Duodenal mucosa (tissue), 2 donors: ENCODE data around the gene SLC25A25.

Source experiments
- H3K27ac ChIP-seq: one replicate; pipeline ENCODE4 v1.7.0; 2013; ENCODE audit warnings: low read depth, low read length
- H3K27me3 ChIP-seq, 2 donors: one replicate each; pipeline ENCODE4 v1.7.0; 2013; ENCODE audit warnings: low read length in 2 of 2, control low read depth in 1 of 2; ENCODE audit not compliant: insufficient read depth in 2 of 2, control insufficient read depth in 1 of 2
- H3K36me3 ChIP-seq, 2 donors: one replicate each; pipeline ENCODE4 v1.7.0; 2013; ENCODE audit warnings: low read length in 2 of 2, control low read depth in 1 of 2; ENCODE audit not compliant: insufficient read depth in 2 of 2, control insufficient read depth in 1 of 2
- H3K4me1 ChIP-seq, 2 donors: one replicate each; pipeline ENCODE4 v1.7.0; 2013; ENCODE audit warnings: low read length in 2 of 2, control low read depth in 1 of 2; ENCODE audit not compliant: insufficient read depth in 2 of 2, control insufficient read depth in 1 of 2
- H3K4me3 ChIP-seq, 2 donors: one replicate each; pipeline ENCODE4 v1.7.0; 2013; ENCODE audit warnings: low read length in 2 of 2, low read depth in 1 of 2
- H3K9ac ChIP-seq, 2 donors: one replicate each; pipeline ENCODE4 v1.7.0; 2013; ENCODE audit warnings: low read length in 2 of 2, low read depth in 1 of 2
- H3K9me3 ChIP-seq, 2 donors: one replicate each; pipeline ENCODE4 v1.7.0; 2013; ENCODE audit warnings: low read length in 2 of 2, control low read depth in 1 of 2; ENCODE audit not compliant: control insufficient read depth in 1 of 2

SLC25A25 gene

DNA sequence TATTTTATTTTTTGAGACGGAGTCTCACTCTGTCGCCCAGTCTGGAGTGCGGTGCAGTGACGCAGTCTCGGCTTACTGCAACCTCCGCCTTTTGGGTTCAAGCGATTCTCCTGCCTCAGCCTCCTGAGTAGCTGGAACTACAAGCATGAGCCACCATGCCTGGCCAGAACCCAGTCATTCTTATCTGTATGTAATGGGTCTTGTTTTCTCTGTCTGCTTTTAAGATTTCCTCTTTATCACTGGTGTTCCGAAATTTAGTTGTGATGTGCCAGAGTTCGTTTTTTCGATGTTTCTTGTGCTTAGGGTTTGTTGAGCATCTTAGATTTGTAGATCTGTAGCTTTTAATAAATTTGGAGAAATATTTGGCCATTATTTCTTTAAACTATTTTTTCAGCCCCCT, 19.2 kb downstream of the SLC25A25 start:
- Histone ChIP-seq H3K27ac (no peak overlapping the region), H3K27me3 (no peaks in the 10 kb centered on the region), H3K4me3 (no peak overlapping the region), H3K36me3 (no peaks in the 10 kb centered on the region), H3K4me1 (peaks cover 6 to 13% of the 10 kb centered on the region in 2 donors), H3K9ac (no peak overlapping the region), H3K9me3 (no peaks in the 10 kb centered on the region)

DNA sequence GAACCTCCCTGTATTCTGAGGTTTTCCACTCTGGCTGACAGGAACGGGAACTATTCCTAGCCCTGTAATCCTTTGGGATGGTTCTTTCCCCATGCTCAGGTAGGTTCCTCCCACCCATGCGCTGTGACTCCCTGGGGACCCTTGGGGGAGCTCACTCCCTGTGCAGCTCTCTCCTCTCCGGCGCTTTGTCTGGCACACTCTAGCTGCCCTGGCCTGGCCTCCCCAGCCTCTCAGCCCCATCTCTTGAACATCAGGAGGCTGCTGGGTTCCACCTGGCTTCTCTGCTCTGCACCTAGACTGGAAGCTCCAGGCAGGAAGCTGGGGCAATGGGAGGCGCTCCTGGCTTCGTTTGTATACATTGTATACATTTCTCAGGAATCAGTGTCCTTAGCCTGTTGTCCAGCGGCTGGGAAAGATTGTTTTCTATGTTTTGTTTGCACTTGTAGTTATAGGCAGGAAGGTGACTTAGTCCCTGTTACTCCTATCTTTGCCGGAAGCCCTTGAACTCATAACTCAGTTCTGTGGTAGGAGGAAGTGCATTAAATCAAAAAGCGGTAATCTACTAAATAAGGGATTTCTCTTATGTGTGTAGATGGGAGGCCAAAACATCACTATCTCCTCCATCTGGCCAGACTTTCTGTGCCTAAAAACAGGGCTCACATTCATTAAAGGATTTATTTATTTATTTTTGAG, 20.4 kb downstream of the SLC25A25 start:
- Histone ChIP-seq H3K36me3 (no peaks in the 10 kb centered on the region), H3K27ac (no peak overlapping the region), H3K4me3 (no peak overlapping the region), H3K27me3 (no peaks in the 10 kb centered on the region), H3K9me3 (no peaks in the 10 kb centered on the region), H3K4me1 (peaks cover 16 to 20% of the 10 kb centered on the region in 2 donors), H3K9ac (no peak overlapping the region)

DNA sequence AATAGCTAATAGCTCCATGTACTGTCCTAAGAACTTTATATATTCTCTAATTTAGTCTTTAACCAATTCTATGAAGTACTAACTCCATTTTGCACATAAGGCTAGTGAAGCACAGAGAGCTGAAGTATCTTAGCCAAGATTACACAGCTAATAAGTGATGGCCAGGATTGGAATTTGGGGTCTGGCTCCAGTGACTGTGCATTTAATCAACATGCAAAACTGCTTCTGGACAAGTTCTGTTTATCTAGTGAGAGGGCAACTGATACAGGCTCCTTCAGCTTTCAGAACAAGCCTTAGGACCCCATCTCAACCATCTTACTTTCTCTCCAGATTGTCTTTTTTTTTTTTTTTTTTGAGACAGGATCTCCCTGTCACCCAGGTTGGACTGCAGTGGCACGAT, 21.3 kb downstream of the SLC25A25 start:
- Histone ChIP-seq H3K27me3 (no peaks in the 10 kb centered on the region), H3K9ac (no peak overlapping the region), H3K36me3 (no peaks in the 10 kb centered on the region), H3K27ac (no peak overlapping the region), H3K4me3 (no peak overlapping the region), H3K4me1 (peaks cover 23 to 25% of the 10 kb centered on the region in 2 donors), H3K9me3 (no peaks in the 10 kb centered on the region)

DNA sequence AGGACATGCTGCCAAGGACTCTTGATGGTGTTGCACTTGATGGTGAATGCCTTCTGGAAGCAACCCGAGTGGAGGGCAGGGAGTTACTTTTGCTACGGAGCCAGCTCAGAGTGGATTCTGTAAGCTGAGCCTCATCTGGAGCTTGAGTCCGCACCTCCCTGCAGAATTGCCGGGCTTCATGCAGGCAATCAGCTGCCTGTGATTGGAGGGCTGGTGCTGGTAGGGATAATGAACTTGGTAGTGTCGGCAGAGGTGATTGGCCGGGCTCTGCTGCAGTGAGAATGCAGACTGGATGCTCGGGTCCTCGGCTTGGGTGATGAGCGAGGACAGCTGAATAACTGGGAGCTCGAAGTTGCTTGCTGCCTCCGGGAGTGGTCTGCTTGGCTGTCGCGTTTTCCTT, 23.1 kb downstream of the SLC25A25 start:
- no peaks in the 10 kb centered on the region for H3K9me3 ChIP-seq
- no peaks in the 10 kb centered on the region for H3K27me3 ChIP-seq
- no peaks in the 10 kb centered on the region for H3K36me3 ChIP-seq
- peaks cover 23 to 34% of the 10 kb centered on the region in 2 donors for H3K4me1 ChIP-seq
- H3K4me3 ChIP-seq: no peak overlapping the region
- no peak overlapping the region for H3K27ac ChIP-seq
- no peak overlapping the region for H3K9ac ChIP-seq

DNA sequence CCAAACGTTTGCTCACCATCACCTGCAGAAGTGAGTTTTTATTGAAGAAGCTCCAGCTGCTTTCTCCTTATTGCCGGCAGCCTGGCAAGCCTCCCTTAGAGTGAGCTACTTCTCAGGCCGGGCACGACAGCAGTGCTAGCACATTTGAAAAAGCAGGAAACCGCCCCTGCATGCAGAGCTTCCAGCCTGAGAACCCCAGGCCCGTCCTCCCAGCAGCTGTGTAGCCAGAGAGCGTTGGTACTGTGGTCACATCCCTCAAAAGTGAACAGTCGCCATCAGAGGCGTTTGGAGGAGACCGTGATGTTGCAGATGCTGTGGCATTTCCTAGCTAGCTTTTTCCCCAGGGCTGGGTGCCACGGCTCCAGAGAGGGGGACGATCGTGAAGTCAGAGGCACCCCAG, 23.5 kb downstream of the SLC25A25 start:
- H3K4me3 ChIP-seq: no peak overlapping the region
- H3K9me3 ChIP-seq: no peaks in the 10 kb centered on the region
- H3K4me1 ChIP-seq: peaks cover 23 to 34% of the 10 kb centered on the region in 2 donors
- H3K27ac ChIP-seq: no peak overlapping the region
- H3K36me3 ChIP-seq: no peaks in the 10 kb centered on the region
- no peaks in the 10 kb centered on the region for H3K27me3 ChIP-seq
- H3K9ac ChIP-seq: no peak overlapping the region

DNA sequence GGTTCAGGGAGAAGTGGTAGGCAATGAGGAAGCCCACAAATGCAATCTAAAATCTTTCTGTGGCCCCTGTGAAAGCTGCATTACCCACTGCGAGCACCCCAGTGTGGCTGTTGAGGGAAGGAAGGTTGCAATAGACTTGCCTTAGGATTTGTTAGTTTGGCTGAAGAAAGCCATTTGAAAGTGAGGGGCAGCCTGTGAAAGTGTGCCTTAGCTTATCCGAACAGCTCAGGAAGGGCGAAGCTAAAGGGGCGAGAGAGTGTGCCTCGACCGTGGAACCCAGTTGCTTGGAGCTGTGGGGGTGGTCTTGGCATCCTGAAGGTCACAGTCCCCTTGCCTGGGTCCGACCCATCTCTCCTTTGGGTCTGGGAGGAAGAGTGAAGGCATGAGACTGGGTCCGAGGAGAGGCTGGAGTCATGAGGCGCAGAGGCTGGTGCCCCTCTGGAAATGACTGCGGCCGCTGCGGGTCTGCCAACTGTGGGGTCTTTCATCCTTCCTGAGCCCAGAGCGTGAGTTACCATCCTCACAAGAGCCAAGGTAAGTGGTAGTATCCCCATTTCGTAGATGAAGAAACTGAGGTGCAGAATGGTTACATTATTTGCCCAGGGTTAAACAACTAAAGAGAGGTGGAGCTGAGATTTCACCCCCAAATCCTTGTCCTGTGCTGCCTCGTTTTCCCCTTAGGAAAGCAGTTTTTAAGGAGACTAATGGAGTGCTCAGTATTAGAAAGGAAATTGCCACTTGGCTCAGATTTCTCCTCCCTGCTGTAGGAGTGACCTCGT, 24.4 kb downstream of the SLC25A25 start:
- Histone ChIP-seq H3K27me3 (no peaks in the 10 kb centered on the region), H3K36me3 (no peaks in the 10 kb centered on the region), H3K9ac (no peak overlapping the region), H3K9me3 (no peaks in the 10 kb centered on the region), H3K27ac (no peak overlapping the region), H3K4me1 (peaks cover 28 to 35% of the 10 kb centered on the region in 2 donors), H3K4me3 (no peak overlapping the region)

DNA sequence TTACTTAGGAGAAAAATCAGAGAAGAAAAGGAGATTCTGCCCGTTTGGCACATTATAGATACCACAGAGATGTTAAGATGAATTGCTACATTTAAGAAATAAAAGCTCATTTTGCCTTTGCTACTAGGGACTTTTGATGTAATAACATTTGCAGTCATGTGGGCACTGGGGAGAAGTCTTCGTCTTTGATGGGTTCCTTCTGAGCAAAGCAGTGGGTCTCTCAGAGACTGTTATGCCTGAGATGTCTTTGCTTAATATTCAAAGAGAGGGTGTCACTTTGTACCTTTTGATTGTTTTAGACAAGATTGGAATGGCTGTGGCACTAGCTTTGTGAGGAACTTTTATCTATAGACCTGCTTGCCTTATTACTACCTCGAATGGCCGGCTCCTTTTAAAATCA, 25.0 kb downstream of the SLC25A25 start:
- H3K27me3 ChIP-seq: no peaks in the 10 kb centered on the region
- peak overlapping the region; percentile 77 for H3K27ac ChIP-seq
- peak overlapping the region in 1 of 2 donors; percentile 4 for H3K9ac ChIP-seq
- H3K4me1 ChIP-seq: peaks cover 31 to 41% of the 10 kb centered on the region in 2 donors
- no peaks in the 10 kb centered on the region for H3K9me3 ChIP-seq
- no peaks in the 10 kb centered on the region for H3K36me3 ChIP-seq
- H3K4me3 ChIP-seq: no peak overlapping the region

DNA sequence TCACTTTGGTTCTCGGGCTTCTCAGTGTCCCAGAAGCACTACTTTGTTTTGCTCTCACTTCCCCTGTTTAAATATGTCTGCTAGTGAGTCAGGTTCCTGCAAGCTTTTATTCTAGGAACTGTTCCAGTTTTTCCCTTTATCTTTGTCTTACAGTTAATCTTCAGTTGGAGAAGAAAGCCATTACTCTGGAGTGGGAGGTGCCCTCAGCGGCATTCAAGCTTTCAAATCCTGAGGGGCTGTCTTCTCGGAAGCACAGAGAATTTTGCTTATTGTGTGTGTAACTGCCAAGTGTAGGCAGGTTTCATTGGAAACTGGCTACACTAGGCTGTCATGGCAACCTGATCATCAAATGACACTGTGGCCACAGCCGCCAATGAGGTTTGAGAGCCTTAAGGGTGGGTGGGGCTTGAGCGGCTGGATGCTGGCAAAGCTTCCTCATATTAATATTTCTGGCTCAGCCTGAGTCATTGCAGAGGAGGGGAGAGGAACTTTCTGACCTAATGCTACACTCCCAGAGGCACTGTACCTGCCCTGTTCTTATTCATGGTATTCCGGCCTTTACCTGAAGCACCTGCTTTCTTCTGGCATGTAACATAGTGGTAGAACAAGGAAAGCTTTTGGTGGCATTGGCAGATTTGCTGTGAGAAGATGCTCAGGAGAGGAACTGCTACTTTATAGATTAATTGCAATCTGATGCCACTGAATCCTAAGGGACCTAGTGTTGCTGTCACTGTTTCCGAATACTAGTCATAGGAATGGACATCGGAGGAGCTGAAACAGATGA, 26.3 kb downstream of the SLC25A25 start:
- Histone ChIP-seq H3K9me3 (no peaks in the 10 kb centered on the region), H3K27ac (peak overlapping the region; percentile 77), H3K4me1 (peaks cover 38 to 44% of the 10 kb centered on the region in 2 donors), H3K27me3 (no peaks in the 10 kb centered on the region), H3K36me3 (no peaks in the 10 kb centered on the region), H3K9ac (peak overlapping the region in 1 of 2 donors; percentile 48), H3K4me3 (no peak overlapping the region)

DNA sequence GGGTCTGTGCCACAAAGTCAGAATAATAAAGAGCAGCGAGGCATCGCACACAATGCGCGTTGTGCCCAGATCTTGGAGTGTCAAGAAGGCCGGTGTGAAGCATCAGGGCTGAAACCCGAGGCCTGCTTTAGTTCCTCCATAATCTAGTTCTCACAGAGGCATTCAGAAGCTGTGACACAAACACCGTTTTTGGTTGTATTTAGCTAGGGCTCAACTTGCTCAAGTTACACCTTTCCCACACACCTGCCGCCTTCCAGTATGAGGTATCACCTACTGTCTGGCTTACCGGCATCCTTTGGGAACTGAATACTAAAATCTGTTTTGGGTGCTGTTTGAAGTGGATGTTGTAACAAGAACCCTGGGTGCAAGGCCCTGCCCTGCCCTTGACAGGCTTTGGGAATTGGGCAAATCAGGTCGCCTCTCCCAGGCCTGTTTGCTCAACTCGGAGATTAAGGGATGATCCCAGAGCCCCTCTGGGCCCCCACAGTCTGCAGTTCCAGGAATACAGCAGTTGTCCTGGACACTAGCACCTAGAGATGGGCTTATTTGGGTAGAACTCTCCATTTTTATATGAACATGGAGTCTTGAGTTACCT, 27.0 kb downstream of the SLC25A25 start:
- Histone ChIP-seq H3K27ac (peak overlapping the region; percentile 77), H3K4me1 (peaks cover 45 to 51% of the 10 kb centered on the region in 2 donors), H3K4me3 (no peak overlapping the region), H3K36me3 (no peaks in the 10 kb centered on the region), H3K9me3 (no peaks in the 10 kb centered on the region), H3K9ac (peak overlapping the region in 1 of 2 donors; percentile 48), H3K27me3 (no peaks in the 10 kb centered on the region)
